Uterus (tissue), 2 donors: ENCODE data around the gene STAU1.

ENCODE experiments used
- POLR2A ChIP-seq, 2 donors: fragments of 450-650 bp; IDR thresholded peaks; one replicate each; pipeline ENCODE4 v1.6.1; 2016; ENCODE audit warnings: antibody characterized with exemption in 2 of 2, mild to moderate bottlenecking in 1 of 2, moderate library complexity in 1 of 2
- TF ChIP-seq, protein P1 (sequence below), 4 experiments: fragments of 200-600 bp in 2 of 4; fragments of 450-650 bp in 2 of 4; sonication (generic) in 2 of 4; IDR thresholded peaks; one replicate each; pipeline ENCODE4 v1.5.1; 2016 to 2019; ENCODE audit warnings: antibody characterized with exemption in 4 of 4, mild to moderate bottlenecking in 2 of 4, moderate library complexity in 1 of 4

DNA sequence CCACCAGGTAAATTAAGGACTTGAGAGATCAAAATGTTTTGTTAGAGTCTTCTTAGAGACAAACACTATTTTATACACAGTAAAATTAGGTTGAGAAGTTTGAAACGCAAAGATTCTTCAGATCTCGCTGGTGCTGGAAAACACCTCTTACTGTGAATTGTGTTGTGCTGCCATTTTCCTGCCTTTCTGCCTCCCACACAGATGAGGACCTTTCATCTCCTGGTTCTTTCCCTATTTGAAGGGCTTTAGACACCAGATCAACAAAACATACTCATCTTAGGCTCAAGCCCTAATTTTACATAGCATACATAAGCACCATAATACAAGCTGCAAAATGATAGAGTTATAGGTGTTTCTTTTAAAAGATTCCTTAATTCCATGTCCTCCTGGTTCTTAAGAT lies 18.6 kb downstream of the STAU1 start:
- no peak for TF ChIP-seq POLR2A (IDR thresholded peaks at IDR 0.05)
- TF ChIP-seq, protein P1, sequence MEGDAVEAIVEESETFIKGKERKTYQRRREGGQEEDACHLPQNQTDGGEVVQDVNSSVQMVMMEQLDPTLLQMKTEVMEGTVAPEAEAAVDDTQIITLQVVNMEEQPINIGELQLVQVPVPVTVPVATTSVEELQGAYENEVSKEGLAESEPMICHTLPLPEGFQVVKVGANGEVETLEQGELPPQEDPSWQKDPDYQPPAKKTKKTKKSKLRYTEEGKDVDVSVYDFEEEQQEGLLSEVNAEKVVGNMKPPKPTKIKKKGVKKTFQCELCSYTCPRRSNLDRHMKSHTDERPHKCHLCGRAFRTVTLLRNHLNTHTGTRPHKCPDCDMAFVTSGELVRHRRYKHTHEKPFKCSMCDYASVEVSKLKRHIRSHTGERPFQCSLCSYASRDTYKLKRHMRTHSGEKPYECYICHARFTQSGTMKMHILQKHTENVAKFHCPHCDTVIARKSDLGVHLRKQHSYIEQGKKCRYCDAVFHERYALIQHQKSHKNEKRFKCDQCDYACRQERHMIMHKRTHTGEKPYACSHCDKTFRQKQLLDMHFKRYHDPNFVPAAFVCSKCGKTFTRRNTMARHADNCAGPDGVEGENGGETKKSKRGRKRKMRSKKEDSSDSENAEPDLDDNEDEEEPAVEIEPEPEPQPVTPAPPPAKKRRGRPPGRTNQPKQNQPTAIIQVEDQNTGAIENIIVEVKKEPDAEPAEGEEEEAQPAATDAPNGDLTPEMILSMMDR (IDR thresholded peaks at IDR 0.05): no peak
